Mesendoderm (in vitro differentiated cells): ENCODE measurements around the gene PRXL2A.
A peak's percentile ranks its signal among the peaks of the same experiment; 100 is the strongest.

Experiments used
- DNase-seq: peaks from one replicate; pipeline ENCODE4 v3.0.0; 2013
- H2AK5ac ChIP-seq: 2 replicates; pipeline ENCODE4 v1.6.1; 2013; ENCODE audit warnings: low read length, inconsistent platforms
- H2BK120ac ChIP-seq: 2 replicates; pipeline ENCODE4 v1.6.1; 2013; ENCODE audit warnings: low read depth, mild to moderate bottlenecking, low read length, moderate library complexity, mixed read lengths
- H2BK15ac ChIP-seq: replicated peaks from 2 replicates; pipeline ENCODE4 v1.6.1; 2013; ENCODE audit warnings: low read depth, mild to moderate bottlenecking, moderate library complexity
- H2BK5ac ChIP-seq: 2 replicates; pipeline ENCODE4 v1.6.1; 2013; ENCODE audit warnings: low read length, inconsistent platforms
- H3K18ac ChIP-seq: 2 replicates; pipeline ENCODE4 v1.6.1; 2013; ENCODE audit warnings: mild to moderate bottlenecking, low read length, mixed read lengths
- H3K23ac ChIP-seq: one replicate; pipeline ENCODE4 v1.6.1; 2013; ENCODE audit warnings: low read length
- H3K27ac ChIP-seq: 2 replicates; pipeline ENCODE4 v1.5.1; 2013; ENCODE audit warnings: low read depth, mild to moderate bottlenecking, inconsistent platforms, low read length, moderate library complexity
- H3K27me3 ChIP-seq: 2 replicates; pipeline ENCODE4 v1.6.1; 2013; ENCODE audit warnings: low read length, control low read depth, mild to moderate bottlenecking, inconsistent platforms; ENCODE audit not compliant: insufficient read depth, poor library complexity
- H3K36me3 ChIP-seq: 2 replicates; pipeline ENCODE4 v1.6.1; 2013; ENCODE audit warnings: low read length, inconsistent platforms; ENCODE audit not compliant: control insufficient read depth, insufficient read depth
- H3K4ac ChIP-seq: one replicate; pipeline ENCODE4 v1.6.1; 2013; ENCODE audit warnings: low read depth, mild to moderate bottlenecking, low read length, moderate library complexity
- H3K4me1 ChIP-seq: 2 replicates; pipeline ENCODE4 v1.6.1; 2013; ENCODE audit warnings: low read depth, low read length, inconsistent platforms; ENCODE audit not compliant: control insufficient read depth
- H3K4me2 ChIP-seq: 2 replicates; pipeline ENCODE4 v1.6.1; 2013; ENCODE audit warnings: low read length
- H3K4me3 ChIP-seq: 2 replicates; pipeline ENCODE4 v1.5.1; 2013; ENCODE audit warnings: mild to moderate bottlenecking, low read length
- H3K56ac ChIP-seq: one replicate; pipeline ENCODE4 v1.6.1; 2013; ENCODE audit warnings: low read length
- H3K79me1 ChIP-seq: 2 replicates; pipeline ENCODE4 v1.6.1; 2013; ENCODE audit warnings: low read length, inconsistent platforms
- H3K79me2 ChIP-seq: 2 replicates; pipeline ENCODE4 v1.6.1; 2013; ENCODE audit warnings: mild to moderate bottlenecking, low read length; ENCODE audit not compliant: control insufficient read depth, insufficient read depth
- H3K9ac ChIP-seq: 2 replicates; pipeline ENCODE4 v1.6.1; 2013; ENCODE audit warnings: low read length, inconsistent platforms
- H4K5ac ChIP-seq: one replicate; pipeline ENCODE4 v1.6.1; 2013; ENCODE audit warnings: low read length
- H4K8ac ChIP-seq: one replicate; pipeline ENCODE4 v1.6.1; 2013; ENCODE audit warnings: low read depth, mild to moderate bottlenecking, control low read depth, low read length, moderate library complexity
- WGBS: extraction: QIAGEN DNeasy Blood & Tissue Kit; methylation state at CpG from one replicate; pipeline ENCODE4 v1.1.7; 2013; ENCODE audit warnings: low lambda C conversion rate, missing lambda C conversion rate; ENCODE audit not compliant: insufficient coverage; ENCODE audit errors: extremely low coverage; 5-methylcytosine and 5-hydroxymethylcytosine counted together

Gene PRXL2A

GRCh38 chr10:80442879-80443278 lies 34.5 kb downstream of the PRXL2A start:
- Histone ChIP-seq H3K56ac (no peak overlapping the region), H3K27ac (no peak overlapping the region), H2BK15ac (no peak overlapping the region), H3K36me3 (no peaks in the 10 kb centered on the region), H3K79me2 (no peaks in the 10 kb centered on the region), H2AK5ac (no peak overlapping the region), H3K79me1 (no peaks in the 10 kb centered on the region), H3K4me2 (no peak overlapping the region), H3K9ac (no peak overlapping the region), H4K8ac (no peak overlapping the region), H4K5ac (no peak overlapping the region), H3K23ac (no peak overlapping the region), H3K4me1 (no peaks in the 10 kb centered on the region), H3K4me3 (no peak overlapping the region), H3K18ac (no peak overlapping the region), H3K4ac (no peak overlapping the region), H3K27me3 (no peaks in the 10 kb centered on the region), H2BK5ac (no peak overlapping the region), H2BK120ac (no peak overlapping the region)
- no CpG with 5 or more reads among the region's 3 CpGs for WGBS
- DNase-seq, result no peak

GRCh38 chr10:80443531-80443974 lies 35.2 kb downstream of the PRXL2A start:
- Histone ChIP-seq H3K4me3 (no peak overlapping the region), H2BK5ac (no peak overlapping the region), H3K79me1 (no peaks in the 10 kb centered on the region), H2BK15ac (no peak overlapping the region), H3K56ac (no peak overlapping the region), H3K79me2 (no peaks in the 10 kb centered on the region), H4K8ac (no peak overlapping the region), H3K27me3 (no peaks in the 10 kb centered on the region), H3K36me3 (no peaks in the 10 kb centered on the region), H2BK120ac (no peak overlapping the region), H3K18ac (no peak overlapping the region), H3K4ac (no peak overlapping the region), H3K9ac (no peak overlapping the region), H3K4me2 (no peak overlapping the region), H3K27ac (no peak overlapping the region), H4K5ac (no peak overlapping the region), H2AK5ac (no peak overlapping the region), H3K23ac (no peak overlapping the region), H3K4me1 (no peaks in the 10 kb centered on the region)
- no CpG with 5 or more reads among the region's 6 CpGs for WGBS
- peak; percentile 74 for DNase-seq

- no peaks in the 10 kb centered on the region for H3K4me1 ChIP-seq
- no peak overlapping the region for H3K18ac ChIP-seq
- H3K4me3 ChIP-seq, result no peak overlapping the region
- DNase-seq, result no peak
- no peak overlapping the region for H2AK5ac ChIP-seq
- no peak overlapping the region for H3K4me2 ChIP-seq
- no peak overlapping the region for H2BK5ac ChIP-seq
- peak overlapping the region; percentile 58 for H3K56ac ChIP-seq
- no peak overlapping the region for H2BK120ac ChIP-seq
- H3K36me3 ChIP-seq, result no peaks in the 10 kb centered on the region
- H3K23ac ChIP-seq, result no peak overlapping the region
- H3K79me1 ChIP-seq, result no peaks in the 10 kb centered on the region
- WGBS, result no CpG with 5 or more reads among the region's 2 CpGs
- H4K5ac ChIP-seq, result no peak overlapping the region
- H4K8ac ChIP-seq, result no peak overlapping the region
- no peak overlapping the region for H2BK15ac ChIP-seq
- H3K9ac ChIP-seq, result peak overlapping the region; percentile 24
- H3K27me3 ChIP-seq, result no peaks in the 10 kb centered on the region
- H3K79me2 ChIP-seq, result no peaks in the 10 kb centered on the region
- H3K4ac ChIP-seq, result no peak overlapping the region
- H3K27ac ChIP-seq, result no peak overlapping the region
Measured at GRCh38 chr10:80444124-80444523, 35.8 kb downstream of the PRXL2A start.

GRCh38 chr10:80444646-80445319 lies 36.4 kb downstream of the PRXL2A start:
- no peak overlapping the region for H3K4me3 ChIP-seq
- H2BK120ac ChIP-seq, result no peak overlapping the region
- H3K56ac ChIP-seq, result peak overlapping the region; percentile 58
- no peak overlapping the region for H4K8ac ChIP-seq
- no peak overlapping the region for H3K4ac ChIP-seq
- H3K9ac ChIP-seq, result peak overlapping the region; percentile 24
- H3K27me3 ChIP-seq, result no peaks in the 10 kb centered on the region
- H3K18ac ChIP-seq, result no peak overlapping the region
- peak; percentile 80 for DNase-seq
- no peaks in the 10 kb centered on the region for H3K79me2 ChIP-seq
- H3K79me1 ChIP-seq, result no peaks in the 10 kb centered on the region
- no peak overlapping the region for H4K5ac ChIP-seq
- H3K4me2 ChIP-seq, result no peak overlapping the region
- no peaks in the 10 kb centered on the region for H3K4me1 ChIP-seq
- no peaks in the 10 kb centered on the region for H3K36me3 ChIP-seq
- H2AK5ac ChIP-seq, result no peak overlapping the region
- H3K23ac ChIP-seq, result no peak overlapping the region
- no CpG with 5 or more reads among the region's 11 CpGs for WGBS
- no peak overlapping the region for H2BK15ac ChIP-seq
- H2BK5ac ChIP-seq, result no peak overlapping the region
- no peak overlapping the region for H3K27ac ChIP-seq

- Histone ChIP-seq H3K27me3 (no peaks in the 10 kb centered on the region), H3K4me3 (no peak overlapping the region), H3K23ac (no peak overlapping the region), H3K4me2 (no peak overlapping the region), H4K8ac (no peak overlapping the region), H3K56ac (no peak overlapping the region), H2BK5ac (no peak overlapping the region), H2BK120ac (no peak overlapping the region), H4K5ac (no peak overlapping the region), H3K79me1 (no peaks in the 10 kb centered on the region), H3K36me3 (no peaks in the 10 kb centered on the region), H2BK15ac (no peak overlapping the region), H3K27ac (no peak overlapping the region), H3K9ac (no peak overlapping the region), H3K4ac (no peak overlapping the region), H3K79me2 (no peaks in the 10 kb centered on the region), H3K4me1 (no peaks in the 10 kb centered on the region), H3K18ac (no peak overlapping the region), H2AK5ac (no peak overlapping the region)
- no peak for DNase-seq
- WGBS, result no CpG with 5 or more reads among the region's 7 CpGs
Measured at GRCh38 chr10:80447436-80448190, 39.3 kb downstream of the PRXL2A start.
